Mesothelial cell of epicardium (in vitro differentiated cells): Measurements from ENCODE around the gene NFE2L3. TPM values are rescaled to one million over a fixed set of nuclear protein-coding genes. Genes with fewer than 3 reads are reported as not detected.
A peak's percentile ranks its signal among the peaks of the same experiment; 100 is the strongest.
"Not testable (repeated sequence)": the region's sequence is repeated elsewhere in the genome, so short reads cannot be mapped to it uniquely, and the experiment has no call there.

Source experiments
- DNase-seq, 2 experiments: peaks; one replicate each; pipeline ENCODE4 v3.0.0; 2021; ENCODE audit warnings: low spot score in 2 of 2; ENCODE audit not compliant: unreplicated experiment in 2 of 2
- H3K27ac Mint-ChIP-seq: 2 replicates; pipeline ENCODE4 v1.8.0; 2021; ENCODE audit warnings: mixed read lengths
- H3K27me3 Mint-ChIP-seq: 2 replicates; pipeline ENCODE4 v1.8.0; 2021; ENCODE audit warnings: low read depth, mixed read lengths
- H3K36me3 Mint-ChIP-seq: 2 replicates; pipeline ENCODE4 v1.8.0; 2021; ENCODE audit warnings: mixed read lengths
- H3K4me1 Mint-ChIP-seq: 2 replicates; pipeline ENCODE4 v1.8.0; 2021; ENCODE audit warnings: mixed read lengths
- H3K4me3 Mint-ChIP-seq: 2 replicates; pipeline ENCODE4 v1.8.0; 2021; ENCODE audit warnings: mild to moderate bottlenecking, moderate library complexity, mixed read lengths
- H3K9me3 Mint-ChIP-seq: 2 replicates; pipeline ENCODE4 v1.8.0; 2021; ENCODE audit warnings: mixed read lengths
- total RNA-seq: library from RNA; stranded (reverse); gene quantifications from 3 replicates; pipeline ENCODE4 v1.2.1, GENCODE V29; 2021
- TF ChIP-seq, protein P1 (sequence below): fragments of 200-600 bp; sonication (generic); IDR thresholded peaks from one replicate; pipeline ENCODE4 v1.5.0; 2021; ENCODE audit warnings: antibody characterized with exemption; ENCODE audit not compliant: unreplicated experiment

The NFE2L3 gene
- total RNA-seq, 1 donor from 2014 or later, result 11.8 TPM

DNA sequence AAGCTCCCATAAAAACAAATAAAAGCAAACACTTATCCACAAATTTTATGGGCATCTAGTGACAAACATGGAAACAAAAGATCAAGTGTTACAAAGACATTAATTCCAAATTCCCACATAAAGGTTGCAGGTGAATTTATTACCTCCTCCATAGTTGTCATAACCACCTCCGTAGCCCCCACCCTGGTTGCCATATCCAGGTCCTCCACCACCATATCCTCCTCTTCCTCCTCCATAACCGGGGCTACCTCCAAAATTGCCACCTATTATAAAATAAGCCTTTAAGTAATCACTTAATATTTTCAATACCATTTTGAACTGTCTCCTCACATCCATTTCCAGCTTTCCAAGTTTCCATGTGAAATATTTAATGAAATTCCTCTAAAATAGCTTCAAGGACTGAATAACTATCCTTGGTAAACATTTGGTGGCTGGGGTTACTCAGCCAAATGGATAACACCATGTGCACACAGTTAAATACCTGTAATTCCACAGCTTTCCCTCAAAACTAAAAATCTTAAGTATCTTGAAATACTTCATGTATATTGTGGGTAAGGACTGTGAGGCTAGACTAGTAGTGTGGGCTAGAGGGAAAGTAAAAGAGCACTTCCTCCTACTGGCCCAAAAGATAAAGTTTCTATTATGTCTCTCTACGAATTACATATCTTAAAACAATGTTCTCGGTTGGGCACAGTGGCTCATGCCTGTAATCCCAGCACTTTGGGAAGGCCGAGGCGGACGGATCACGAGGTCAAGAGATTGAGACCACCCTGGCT lies 41.6 kb downstream of the NFE2L3 start:
- DNase-seq, result no peak
- TF ChIP-seq, protein P1, sequence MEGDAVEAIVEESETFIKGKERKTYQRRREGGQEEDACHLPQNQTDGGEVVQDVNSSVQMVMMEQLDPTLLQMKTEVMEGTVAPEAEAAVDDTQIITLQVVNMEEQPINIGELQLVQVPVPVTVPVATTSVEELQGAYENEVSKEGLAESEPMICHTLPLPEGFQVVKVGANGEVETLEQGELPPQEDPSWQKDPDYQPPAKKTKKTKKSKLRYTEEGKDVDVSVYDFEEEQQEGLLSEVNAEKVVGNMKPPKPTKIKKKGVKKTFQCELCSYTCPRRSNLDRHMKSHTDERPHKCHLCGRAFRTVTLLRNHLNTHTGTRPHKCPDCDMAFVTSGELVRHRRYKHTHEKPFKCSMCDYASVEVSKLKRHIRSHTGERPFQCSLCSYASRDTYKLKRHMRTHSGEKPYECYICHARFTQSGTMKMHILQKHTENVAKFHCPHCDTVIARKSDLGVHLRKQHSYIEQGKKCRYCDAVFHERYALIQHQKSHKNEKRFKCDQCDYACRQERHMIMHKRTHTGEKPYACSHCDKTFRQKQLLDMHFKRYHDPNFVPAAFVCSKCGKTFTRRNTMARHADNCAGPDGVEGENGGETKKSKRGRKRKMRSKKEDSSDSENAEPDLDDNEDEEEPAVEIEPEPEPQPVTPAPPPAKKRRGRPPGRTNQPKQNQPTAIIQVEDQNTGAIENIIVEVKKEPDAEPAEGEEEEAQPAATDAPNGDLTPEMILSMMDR, result no peak
- peaks cover 54% of the 10 kb centered on the region for H3K4me1 Mint-ChIP-seq
- H3K27ac Mint-ChIP-seq, result peak overlapping the region; percentile 85
- H3K36me3 Mint-ChIP-seq, result peaks cover 65% of the 10 kb centered on the region
- no peaks in the 10 kb centered on the region for H3K9me3 Mint-ChIP-seq
- no peaks in the 10 kb centered on the region for H3K27me3 Mint-ChIP-seq
- H3K4me3 Mint-ChIP-seq, result peak overlapping the region; percentile 24

DNA sequence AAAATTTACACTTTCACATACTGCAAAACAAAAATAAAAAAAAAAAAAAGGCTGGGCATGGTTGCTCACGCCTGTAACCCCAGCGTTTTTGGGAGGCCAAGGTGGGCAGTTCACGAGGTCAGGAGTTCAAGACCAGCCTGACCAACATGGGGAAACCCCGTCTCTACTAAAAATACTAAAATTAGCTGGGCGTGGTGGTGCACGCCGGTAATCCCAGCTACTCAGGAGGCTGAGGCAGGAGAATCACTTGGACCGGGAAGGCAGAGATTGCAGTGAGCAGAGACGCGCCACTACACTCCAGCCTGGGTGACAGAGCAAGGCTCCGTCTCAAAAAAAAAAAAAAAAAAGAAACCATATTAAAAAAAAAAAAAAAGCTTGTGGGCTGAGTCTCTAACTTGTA lies 42.8 kb downstream of the NFE2L3 start:
- peaks cover 54% of the 10 kb centered on the region for H3K4me1 Mint-ChIP-seq
- not testable (repeated sequence) for H3K9me3 Mint-ChIP-seq, DNase-seq, H3K4me3 Mint-ChIP-seq, H3K27me3 Mint-ChIP-seq
- peaks cover 62% of the 10 kb centered on the region for H3K36me3 Mint-ChIP-seq
- peak overlapping the region; percentile 56 for H3K27ac Mint-ChIP-seq

DNA sequence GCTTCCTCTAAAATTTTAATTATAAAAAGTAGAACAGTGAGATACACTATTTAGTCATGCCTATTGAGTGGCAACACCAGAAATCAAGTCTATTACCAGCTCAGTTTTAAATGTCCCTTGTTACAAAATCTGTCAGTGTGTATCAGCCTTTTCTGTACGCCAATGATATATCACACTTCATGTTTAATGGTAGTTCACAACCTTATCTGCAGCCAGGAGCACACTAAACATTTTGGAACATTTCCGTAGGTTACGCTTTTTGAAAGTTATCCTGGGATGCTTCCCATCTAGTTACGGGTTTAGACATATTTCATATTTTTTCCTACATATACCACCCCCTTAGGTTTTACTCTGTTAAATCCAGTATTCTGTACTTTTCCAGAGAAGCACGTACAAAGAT lies 43.2 kb downstream of the NFE2L3 start:
- H3K4me3 Mint-ChIP-seq, result no peak overlapping the region
- H3K27ac Mint-ChIP-seq, result peak overlapping the region; percentile 27
- no peaks in the 10 kb centered on the region for H3K27me3 Mint-ChIP-seq
- TF ChIP-seq, protein P1, result no peak
- DNase-seq, result no peak
- peaks cover 54% of the 10 kb centered on the region for H3K4me1 Mint-ChIP-seq
- no peaks in the 10 kb centered on the region for H3K9me3 Mint-ChIP-seq
- H3K36me3 Mint-ChIP-seq, result peaks cover 61% of the 10 kb centered on the region

DNA sequence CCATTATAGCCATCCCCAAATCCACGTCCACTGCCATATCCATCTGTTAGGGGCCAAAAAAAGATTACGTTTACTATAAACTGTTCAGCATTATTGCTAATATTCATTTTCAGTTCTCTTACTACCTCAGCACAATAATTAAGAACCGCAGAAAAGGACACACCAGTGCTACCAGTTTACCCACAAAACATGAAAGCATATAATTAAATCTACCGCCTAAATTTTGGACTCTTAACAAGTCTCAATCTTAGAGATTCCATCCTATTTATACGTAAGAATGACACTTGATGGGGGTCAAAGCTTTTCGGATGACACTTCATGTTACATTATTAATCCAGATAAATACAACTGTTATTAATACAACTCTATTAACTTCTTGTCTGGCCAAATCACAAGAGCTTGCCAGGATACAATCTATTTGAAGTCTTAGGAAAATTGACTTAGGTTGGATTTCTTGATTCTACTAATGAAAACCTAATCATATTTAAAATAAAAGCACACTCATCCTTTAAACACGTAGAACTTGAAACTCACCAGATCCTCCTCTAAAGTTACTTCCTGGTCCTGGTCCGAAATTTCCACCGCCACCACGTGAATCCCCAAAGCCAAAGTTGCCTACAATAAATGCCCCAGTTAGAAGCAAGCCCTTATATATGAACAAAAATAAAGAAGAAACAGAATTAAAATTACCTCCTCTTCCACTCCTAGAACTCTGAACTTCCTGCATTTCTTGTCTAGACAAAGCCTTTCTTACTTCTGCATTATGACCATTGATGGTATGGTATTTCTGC lies 44.1 kb downstream of the NFE2L3 start:
- no peaks in the 10 kb centered on the region for H3K27me3 Mint-ChIP-seq
- peaks cover 53% of the 10 kb centered on the region for H3K4me1 Mint-ChIP-seq

DNA sequence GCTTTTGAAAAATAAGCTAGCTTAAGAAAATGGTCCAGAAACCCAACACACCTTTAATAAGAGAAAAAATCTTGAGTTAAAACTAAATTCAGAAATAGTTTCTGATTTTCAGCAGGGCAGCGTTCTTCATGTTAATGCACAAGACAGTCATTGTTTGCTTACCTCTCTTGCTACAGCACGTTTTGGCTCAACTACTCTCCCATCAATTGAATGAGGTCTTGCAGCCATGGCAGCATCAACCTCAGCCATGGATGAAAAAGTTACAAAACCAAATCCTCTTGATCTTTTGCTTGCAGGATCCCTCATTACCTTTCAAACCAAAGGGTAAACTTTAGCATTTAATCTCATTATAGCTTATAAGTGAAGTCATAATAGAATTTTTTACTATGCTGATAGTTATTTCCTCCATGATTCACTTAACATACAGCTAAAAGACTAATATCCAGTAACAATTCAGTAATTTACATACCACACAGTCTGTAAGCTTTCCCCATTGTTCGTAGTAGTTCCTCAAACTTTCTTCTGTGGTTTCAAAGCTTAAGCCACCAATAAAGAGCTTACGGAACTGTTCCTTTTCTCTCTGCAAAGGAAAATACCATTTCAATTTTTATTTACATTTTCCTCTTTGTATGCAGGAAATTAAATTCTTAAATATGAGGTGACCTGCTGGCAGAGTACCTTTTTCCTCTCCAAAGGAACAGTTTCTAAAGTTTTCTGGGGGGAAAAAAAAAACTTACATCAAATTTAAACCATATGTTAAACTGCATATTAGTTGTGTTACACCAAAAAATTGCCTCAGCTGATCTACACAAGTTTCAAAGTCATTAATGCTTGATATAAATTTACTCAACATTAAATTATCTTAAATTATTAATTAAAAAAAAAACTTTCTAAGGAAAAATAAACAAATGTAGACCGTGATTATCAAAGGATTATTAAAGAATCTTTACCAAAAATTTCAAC lies 45.4 kb downstream of the NFE2L3 start:
- TF ChIP-seq, protein P1, result no peak
- H3K36me3 Mint-ChIP-seq, result peaks cover 45% of the 10 kb centered on the region
- DNase-seq, result no peak
- H3K4me3 Mint-ChIP-seq, result peak overlapping the region; percentile 99
- H3K4me1 Mint-ChIP-seq, result peaks cover 48% of the 10 kb centered on the region
- H3K27me3 Mint-ChIP-seq, result no peaks in the 10 kb centered on the region
- H3K27ac Mint-ChIP-seq, result peak overlapping the region; percentile 84
- no peaks in the 10 kb centered on the region for H3K9me3 Mint-ChIP-seq

More for the DNA sequence above, 44.1 kb downstream of the NFE2L3 start:
- Mint-ChIP-seq H3K27ac (peak overlapping the region; percentile 84), H3K36me3 (peaks cover 52% of the 10 kb centered on the region), H3K4me3 (peak overlapping the region; percentile 60), H3K9me3 (no peaks in the 10 kb centered on the region)
- DNase-seq, result no peak
- TF ChIP-seq, protein P1, result no peak
